ENCODE results near the gene IL10RB. TPM values are rescaled to one million over a fixed set of nuclear protein-coding genes. Genes with fewer than 3 reads are reported as not detected.

Gene IL10RB
- total RNA-seq, 1 experiment from 2014 or later, result 3.1 TPM

- Mint-ChIP-seq H3K4me3 (no peak overlapping the region), H3K9me3 (peaks cover 2 to 11% of the 10 kb centered on the region in 2 experiments; a peak in 4 of 5 replicates), H3K4me1 (peaks cover 18 to 19% of the 10 kb centered on the region in 2 experiments), H3K27ac (no peak overlapping the region), H3K27me3 (ENCODE audit: low read depth) (peaks cover 11% of the 10 kb centered on the region), H3K36me3 (ENCODE audit: insufficient read depth in 1 of 3, low read depth in 3 of 3) (peaks cover 0 to 11% (median 0%) of the 10 kb centered on the region in 3 experiments; a peak in 3 of 7 replicates)
- Histone ChIP-seq H3K56ac (ENCODE audit: insufficient read length, low read depth, low read length) (no peak overlapping the region), H4K20me1 (ENCODE audit: control insufficient read depth, insufficient read depth, insufficient read length) (no peaks in the 10 kb centered on the region), H3K79me1 (ENCODE audit: insufficient read depth, low read depth, low read length, poor library complexity, severe bottlenecking) (no peaks in the 10 kb centered on the region), H3K4ac (ENCODE audit: low read depth, low read length) (no peak overlapping the region), H2BK120ac (ENCODE audit: low read depth, low read length, poor library complexity, severe bottlenecking) (no peak overlapping the region), H3K27me3 (ENCODE audit: insufficient read depth, low read length) (no peaks in the 10 kb centered on the region), H3K23me2 (ENCODE audit: insufficient read length, low read depth, low read length, poor library complexity, severe bottlenecking) (no peaks in the 10 kb centered on the region), H2BK15ac (ENCODE audit: low read depth, low read length) (no peak overlapping the region), H3K4me1 (ENCODE audit: insufficient read depth, low read length) (no peaks in the 10 kb centered on the region), H3T11ph (ENCODE audit: low read length) (no peak overlapping the region), H2BK12ac (ENCODE audit: insufficient read length, low read depth, low read length) (no peak overlapping the region), H3K9ac (ENCODE audit: extremely low read depth, insufficient read length, low read length) (no peak overlapping the region), H2AK5ac (ENCODE audit: insufficient read length, low read length) (no peak overlapping the region), H2AFZ (ENCODE audit: low read length) (no peak overlapping the region), H3K23ac (ENCODE audit: insufficient read length, low read depth, low read length) (no peak overlapping the region), H3K4me2 (ENCODE audit: insufficient read depth, insufficient read length, low read length) (no peak overlapping the region), H3K79me2 (ENCODE audit: insufficient read depth, low read length) (no peaks in the 10 kb centered on the region), H4K91ac (ENCODE audit: insufficient read length, low read depth, low read length) (no peak overlapping the region), H3K9me3 (ENCODE audit: control insufficient read depth, low read depth, low read length) (no peaks in the 10 kb centered on the region), H4K5ac (ENCODE audit: insufficient read length, low read depth, low read length) (no peak overlapping the region), H2BK5ac (ENCODE audit: insufficient read length, low read length) (no peak overlapping the region), H3K14ac (ENCODE audit: insufficient read depth, low read length) (no peak overlapping the region), H3K27ac (ENCODE audit: insufficient read length, low read depth, low read length) (no peak overlapping the region), H4K8ac (replicated peaks; ENCODE audit: insufficient read length, low read depth, low read length) (no peak overlapping the region), H3K18ac (ENCODE audit: insufficient read length, low read depth, low read length) (no peak overlapping the region), H2BK20ac (ENCODE audit: low read depth, low read length, poor library complexity, severe bottlenecking) (no peak overlapping the region)
- no CpG with 5 or more reads among the region's 3 CpGs for WGBS (ENCODE audit: extremely low coverage, insufficient read length, low lambda C conversion rate)
- DNase-seq, result no peak
- no peak for TF ChIP-seq CTCF (conservative IDR thresholded peaks at IDR 0.05)
Observed at GRCh38 chr21:33219300-33219699, 46.9 kb upstream of the IL10RB start.

All from H9 (cell line).